ENCODE data around the gene PTTG1. TPM values are rescaled to one million over a fixed set of nuclear protein-coding genes. Genes with fewer than 3 reads are reported as not detected.

Gene PTTG1
- total RNA-seq, 1 experiment from 2014 or later, result 239 TPM

GRCh38 chr5:160432787-160433186 is 11.1 kb downstream of the PTTG1 start:
- CTCF ChIA-PET, result no interaction called here
- DNase-seq (ENCODE audit: low spot score) (no peak), ATAC-seq (no peak)
- Mint-ChIP-seq H3K27me3 (ENCODE audit: low read depth) (no peaks in the 10 kb centered on the region), H3K9me3 (no peaks in the 10 kb centered on the region), H3K4me1 (peaks cover 4% of the 10 kb centered on the region; the same call in 1 of the 2 replicates), H3K4me3 (no peak overlapping the region), H3K27ac (no peak overlapping the region), H3K36me3 (peaks cover 21% of the 10 kb centered on the region)
- POLR2A ChIA-PET, result no interaction called here
- TF ChIP-seq ZNF263 (CRISPR knock-in tag; IDR thresholded peaks at IDR 0.05; ENCODE audit: low read depth), result no peak
- TF ChIP-seq NR2C2 (CRISPR knock-in tag; IDR thresholded peaks at IDR 0.05), result no peak
- TF ChIP-seq IRF2 (CRISPR knock-in tag; IDR thresholded peaks at IDR 0.05; ENCODE audit: borderline replicate concordance, low read depth), result no peak
- TF ChIP-seq ELF4 (CRISPR knock-in tag; IDR thresholded peaks at IDR 0.05; ENCODE audit: low read depth), result no peak

- no peak overlapping the region for H3K27ac Mint-ChIP-seq
- H3K4me1 Mint-ChIP-seq, result peaks cover 4% of the 10 kb centered on the region; the same call in 1 of the 2 replicates
- peaks cover 8% of the 10 kb centered on the region for H3K36me3 Mint-ChIP-seq
- peak; percentile 36 for ATAC-seq
- H3K27me3 Mint-ChIP-seq (ENCODE audit: low read depth), result no peaks in the 10 kb centered on the region
- H3K9me3 Mint-ChIP-seq, result no peaks in the 10 kb centered on the region
- no peak overlapping the region for H3K4me3 Mint-ChIP-seq
- CTCF ChIA-PET, result no interaction called here
- DNase-seq (ENCODE audit: low spot score), result peak; percentile 37
- POLR2A ChIA-PET, result no interaction called here
- TF ChIP-seq TEAD1 (CRISPR knock-in tag; IDR thresholded peaks at IDR 0.05) (no peak), ZNF121 (CRISPR knock-in tag; IDR thresholded peaks at IDR 0.05) (peak; percentile 42; the same call in 1 of the 2 replicates)
Measured at GRCh38 chr5:160434022-160434531, 12.4 kb downstream of the PTTG1 start.

GRCh38 chr5:160435532-160435931 is 13.9 kb downstream of the PTTG1 start:
- TF ChIP-seq ZSCAN18 (CRISPR knock-in tag; IDR thresholded peaks at IDR 0.05), result no peak
- no peak for TF ChIP-seq PRDM15 (CRISPR knock-in tag; IDR thresholded peaks at IDR 0.05)
- no peak for TF ChIP-seq JAZF1 (CRISPR knock-in tag; IDR thresholded peaks at IDR 0.05)
- TF ChIP-seq FOXK1 (CRISPR knock-in tag; IDR thresholded peaks at IDR 0.05), result no peak
- no peak for TF ChIP-seq ZNF263 (CRISPR knock-in tag; IDR thresholded peaks at IDR 0.05; ENCODE audit: low read depth)
- POLR2A ChIA-PET, result interaction anchor here (0.5 kb wide), 1 partner anchor 57 kb away, joined by 7 read pairs; no protein-coding TSS in a partner anchor
- H3K36me3 Mint-ChIP-seq, result no peaks in the 10 kb centered on the region
- ATAC-seq, result no peak
- H3K4me3 Mint-ChIP-seq, result no peak overlapping the region
- H3K27ac Mint-ChIP-seq, result no peak overlapping the region
- H3K9me3 Mint-ChIP-seq, result no peaks in the 10 kb centered on the region
- no peak for DNase-seq (ENCODE audit: low spot score)
- H3K4me1 Mint-ChIP-seq, result peaks cover 7% of the 10 kb centered on the region; the same call in 1 of the 2 replicates
- H3K27me3 Mint-ChIP-seq (ENCODE audit: low read depth), result no peaks in the 10 kb centered on the region
- CTCF ChIA-PET, result no interaction called here

GRCh38 chr5:160436017-160436416 is 14.4 kb downstream of the PTTG1 start:
- no peak overlapping the region for H3K4me3 Mint-ChIP-seq
- DNase-seq (ENCODE audit: low spot score) (no peak), ATAC-seq (no peak)
- peaks cover 7% of the 10 kb centered on the region; the same call in 1 of the 2 replicates for H3K4me1 Mint-ChIP-seq
- ChIA-PET CTCF (no interaction called here), POLR2A (interaction anchor here (0.5 kb wide), 1 partner anchor 56 kb away, joined by 7 read pairs; no protein-coding TSS in a partner anchor)
- H3K27ac Mint-ChIP-seq, result no peak overlapping the region
- no peaks in the 10 kb centered on the region for H3K9me3 Mint-ChIP-seq
- H3K36me3 Mint-ChIP-seq, result no peaks in the 10 kb centered on the region
- H3K27me3 Mint-ChIP-seq (ENCODE audit: low read depth), result no peaks in the 10 kb centered on the region
- no peak for TF ChIP-seq RORB (CRISPR knock-in tag; IDR thresholded peaks at IDR 0.05)
- TF ChIP-seq STAT6 (CRISPR knock-in tag; conservative IDR thresholded peaks at IDR 0.05; ENCODE audit: low read depth), result no peak
- TF ChIP-seq ZNF219 (CRISPR knock-in tag; IDR thresholded peaks at IDR 0.05; ENCODE audit: borderline replicate concordance), result no peak
- TF ChIP-seq ZNF512 (CRISPR knock-in tag; IDR thresholded peaks at IDR 0.05; ENCODE audit: borderline replicate concordance), result no peak
- TF ChIP-seq JUN (CRISPR knock-in tag; IDR thresholded peaks at IDR 0.05), result no peak
- no peak for TF ChIP-seq FOXK1 (CRISPR knock-in tag; IDR thresholded peaks at IDR 0.05)
- no peak for TF ChIP-seq ZNF317 (CRISPR knock-in tag; IDR thresholded peaks at IDR 0.05; ENCODE audit: borderline replicate concordance, low read depth)
- no peak for TF ChIP-seq TCF7 (CRISPR knock-in tag; IDR thresholded peaks at IDR 0.05; ENCODE audit: low read depth)

All from WTC11 (cell line).